ENCODE data around the gene ADAM19.

DNA sequence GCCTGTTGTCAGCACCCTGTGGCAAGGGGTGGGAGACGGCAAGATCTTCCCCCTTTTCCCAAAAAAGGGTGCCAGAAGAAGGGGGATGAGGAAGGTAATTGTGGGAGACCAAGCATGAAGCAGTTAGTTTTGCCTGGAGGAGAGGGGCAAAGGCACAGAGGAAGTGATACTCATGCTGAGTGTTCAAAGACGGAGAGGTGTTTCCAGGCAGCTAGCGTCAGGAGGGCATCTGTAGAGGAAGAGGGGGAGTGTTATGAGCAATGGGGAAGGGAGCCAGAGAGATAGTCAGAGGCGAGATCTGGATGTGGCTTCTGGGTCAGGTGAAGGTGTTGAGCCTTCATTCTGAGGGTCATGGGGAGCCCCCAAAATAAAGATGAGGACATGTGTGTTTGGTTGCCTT, 26.9 kb upstream of the ADAM19 start:
- no peak for TF ChIP-seq POLR2AphosphoS5 (IDR thresholded peaks at IDR 0.05; ENCODE audit: borderline replicate concordance, low read depth, low read length)
- no peak for TF ChIP-seq EZH2 (IDR thresholded peaks at IDR 0.05)
- no peak for TF ChIP-seq FOXP2 (optimal IDR thresholded peaks at IDR 0.05; ENCODE audit: control extremely low read depth, extremely low read length, insufficient read depth)
